Measurements from ENCODE around the gene ADH5. TPM values are rescaled to one million over a fixed set of nuclear protein-coding genes. Genes with fewer than 3 reads are reported as not detected.
"Not testable (repeated sequence)": the region's sequence is repeated elsewhere in the genome, so short reads cannot be mapped to it uniquely, and the experiment has no call there.

The ADH5 gene
- total RNA-seq, 1 donor = 247 TPM

- H3K4me3 ChIP-seq (ENCODE audit: low read depth, low read length) = no peak overlapping the region
- DNase-seq (ENCODE audit: low read depth) = no peak
- no peak for TF ChIP-seq CTCF (IDR thresholded peaks at IDR 0.05; ENCODE audit: insufficient read depth, low read depth, low read length)
Observed at GRCh38 chr4:99121008-99121407, 32.4 kb upstream of the ADH5 start.

- H3K4me3 ChIP-seq (ENCODE audit: low read depth, low read length) = no peak overlapping the region
- DNase-seq (ENCODE audit: low read depth) = no peak
- no peak for TF ChIP-seq CTCF (IDR thresholded peaks at IDR 0.05; ENCODE audit: insufficient read depth, low read depth, low read length)
Observed at GRCh38 chr4:99120501-99120900, 31.9 kb upstream of the ADH5 start.

GRCh38 chr4:99117876-99118693 lies 29.5 kb upstream of the ADH5 start:
- peak; percentile 34 for DNase-seq (ENCODE audit: low read depth)
- H3K4me3 ChIP-seq (ENCODE audit: low read depth, low read length) = no peak overlapping the region
- TF ChIP-seq CTCF (IDR thresholded peaks at IDR 0.05; ENCODE audit: insufficient read depth, low read depth, low read length) = peak; percentile 27

- not testable (repeated sequence) for DNase-seq (ENCODE audit: low read depth); H3K4me3 ChIP-seq (ENCODE audit: low read depth, low read length)
Observed at GRCh38 chr4:99117122-99117841, 28.7 kb upstream of the ADH5 start.

GRCh38 chr4:99109286-99109685 lies 20.7 kb upstream of the ADH5 start:
- DNase-seq (ENCODE audit: low read depth); H3K4me3 ChIP-seq (ENCODE audit: low read depth, low read length): not testable (repeated sequence)

GRCh38 chr4:99104153-99104552 lies 15.6 kb upstream of the ADH5 start:
- no peak for TF ChIP-seq CTCF (IDR thresholded peaks at IDR 0.05; ENCODE audit: insufficient read depth, low read depth, low read length)
- DNase-seq (ENCODE audit: low read depth) = no peak
- no peak overlapping the region for H3K4me3 ChIP-seq (ENCODE audit: low read depth, low read length)

GRCh38 chr4:99103166-99103565 lies 14.6 kb upstream of the ADH5 start:
- TF ChIP-seq CTCF (IDR thresholded peaks at IDR 0.05; ENCODE audit: insufficient read depth, low read depth, low read length) = no peak
- H3K4me3 ChIP-seq (ENCODE audit: low read depth, low read length) = no peak overlapping the region
- no peak for DNase-seq (ENCODE audit: low read depth)
